ENCODE results near the gene APLNR. TPM values are rescaled to one million over a fixed set of nuclear protein-coding genes. Genes with fewer than 3 reads are reported as not detected.

Gene APLNR
- total and polyA plus RNA-seq, 4 donors, result 0.23 to 27.7 (median 17.8) TPM; not detected in 1

GRCh38 chr11:57216463-57216862 is 20.6 kb downstream of the APLNR start:
- WGBS, 2 donors, result 82 to 85% methylated on average over 4 of the region's 4 CpGs
- H3K27ac ChIP-seq (ENCODE audit: low read depth in 1 of 2, low read length in 2 of 2), result no peak overlapping the region
- intact Hi-C loops (cut with DNase I), result no loop called here
- no peaks in the 10 kb centered on the region for H3K36me3 ChIP-seq (ENCODE audit: control insufficient read depth in 1 of 2, insufficient read depth in 2 of 2, low read length in 1 of 2)
- no peaks in the 10 kb centered on the region for H3K4me1 ChIP-seq (ENCODE audit: control insufficient read depth in 1 of 2, insufficient read depth in 2 of 2, low read length in 2 of 2)
- H3K9me3 ChIP-seq (ENCODE audit: control insufficient read depth, low read length), result no peaks in the 10 kb centered on the region
- DNase-seq (no peak), ATAC-seq (ENCODE audit: low FRiP score) (no peak)
- H3K27me3 ChIP-seq (ENCODE audit: control insufficient read depth in 1 of 2, insufficient read depth in 2 of 2, low read length in 1 of 2), result no peaks in the 10 kb centered on the region
- no peak overlapping the region for H3K4me3 ChIP-seq (ENCODE audit: low read length in 2 of 2)

GRCh38 chr11:57214494-57214893 is 22.6 kb downstream of the APLNR start:
- DNase-seq (no peak), ATAC-seq (ENCODE audit: low FRiP score) (no peak)
- H3K4me1 ChIP-seq (ENCODE audit: control insufficient read depth in 1 of 2, insufficient read depth in 2 of 2, low read length in 2 of 2), result no peaks in the 10 kb centered on the region
- H3K27me3 ChIP-seq (ENCODE audit: control insufficient read depth in 1 of 2, insufficient read depth in 2 of 2, low read length in 1 of 2), result no peaks in the 10 kb centered on the region
- H3K36me3 ChIP-seq (ENCODE audit: control insufficient read depth in 1 of 2, insufficient read depth in 2 of 2, low read length in 1 of 2), result no peaks in the 10 kb centered on the region
- no peak overlapping the region for H3K27ac ChIP-seq (ENCODE audit: low read depth in 1 of 2, low read length in 2 of 2)
- no peak overlapping the region for H3K4me3 ChIP-seq (ENCODE audit: low read length in 2 of 2)
- intact Hi-C loops (cut with DNase I), result no loop called here
- WGBS, 2 donors, result 27 to 31% methylated on average over 3 of the region's 3 CpGs
- no peaks in the 10 kb centered on the region for H3K9me3 ChIP-seq (ENCODE audit: control insufficient read depth, low read length)

- intact Hi-C loops (cut with DNase I), result no loop called here
- WGBS, 2 donors, result 48 to 52% methylated on average over 2 of the region's 2 CpGs
- Histone ChIP-seq H3K27me3 (ENCODE audit: control insufficient read depth in 1 of 2, insufficient read depth in 2 of 2, low read length in 1 of 2) (no peaks in the 10 kb centered on the region), H3K36me3 (ENCODE audit: control insufficient read depth in 1 of 2, insufficient read depth in 2 of 2, low read length in 1 of 2) (no peaks in the 10 kb centered on the region), H3K27ac (ENCODE audit: low read depth in 1 of 2, low read length in 2 of 2) (no peak overlapping the region), H3K9me3 (ENCODE audit: control insufficient read depth, low read length) (no peaks in the 10 kb centered on the region), H3K4me1 (ENCODE audit: control insufficient read depth in 1 of 2, insufficient read depth in 2 of 2, low read length in 2 of 2) (no peaks in the 10 kb centered on the region), H3K4me3 (ENCODE audit: low read length in 2 of 2) (no peak overlapping the region)
- no peak for DNase-seq
- no peak for ATAC-seq (ENCODE audit: low FRiP score)
Measured at GRCh38 chr11:57214098-57214417, 23.0 kb downstream of the APLNR start.

- Histone ChIP-seq H3K36me3 (ENCODE audit: control insufficient read depth in 1 of 2, insufficient read depth in 2 of 2, low read length in 1 of 2) (no peaks in the 10 kb centered on the region), H3K4me3 (ENCODE audit: low read length in 2 of 2) (no peak overlapping the region), H3K9me3 (ENCODE audit: control insufficient read depth, low read length) (no peaks in the 10 kb centered on the region), H3K27me3 (ENCODE audit: control insufficient read depth in 1 of 2, insufficient read depth in 2 of 2, low read length in 1 of 2) (no peaks in the 10 kb centered on the region), H3K27ac (ENCODE audit: low read depth in 1 of 2, low read length in 2 of 2) (no peak overlapping the region), H3K4me1 (ENCODE audit: control insufficient read depth in 1 of 2, insufficient read depth in 2 of 2, low read length in 2 of 2) (no peaks in the 10 kb centered on the region)
- no peak for DNase-seq
- no peak for ATAC-seq (ENCODE audit: low FRiP score)
- 52 to 57% methylated on average over 9 of the region's 9 CpGs for WGBS, 2 donors
- intact Hi-C loops (cut with DNase I), result no loop called here
Measured at GRCh38 chr11:57213342-57214097, 23.5 kb downstream of the APLNR start.

- no peaks in the 10 kb centered on the region for H3K27me3 ChIP-seq (ENCODE audit: control insufficient read depth in 1 of 2, insufficient read depth in 2 of 2, low read length in 1 of 2)
- no peaks in the 10 kb centered on the region for H3K36me3 ChIP-seq (ENCODE audit: control insufficient read depth in 1 of 2, insufficient read depth in 2 of 2, low read length in 1 of 2)
- no peak overlapping the region for H3K4me3 ChIP-seq (ENCODE audit: low read length in 2 of 2)
- DNase-seq, result no peak
- WGBS, 2 donors, result 42 to 45% methylated on average over 7 of the region's 7 CpGs
- H3K27ac ChIP-seq (ENCODE audit: low read depth in 1 of 2, low read length in 2 of 2), result no peak overlapping the region
- no peaks in the 10 kb centered on the region for H3K9me3 ChIP-seq (ENCODE audit: control insufficient read depth, low read length)
- no peaks in the 10 kb centered on the region for H3K4me1 ChIP-seq (ENCODE audit: control insufficient read depth in 1 of 2, insufficient read depth in 2 of 2, low read length in 2 of 2)
- ATAC-seq (ENCODE audit: low FRiP score), result no peak
- intact Hi-C loops (cut with DNase I), result no loop called here
Measured at GRCh38 chr11:57210781-57211180, 26.3 kb downstream of the APLNR start.

- Histone ChIP-seq H3K4me3 (ENCODE audit: low read length in 2 of 2) (no peak overlapping the region), H3K27me3 (ENCODE audit: control insufficient read depth in 1 of 2, insufficient read depth in 2 of 2, low read length in 1 of 2) (no peaks in the 10 kb centered on the region), H3K36me3 (ENCODE audit: control insufficient read depth in 1 of 2, insufficient read depth in 2 of 2, low read length in 1 of 2) (no peaks in the 10 kb centered on the region), H3K9me3 (ENCODE audit: control insufficient read depth, low read length) (no peaks in the 10 kb centered on the region), H3K4me1 (ENCODE audit: control insufficient read depth in 1 of 2, insufficient read depth in 2 of 2, low read length in 2 of 2) (no peaks in the 10 kb centered on the region), H3K27ac (ENCODE audit: low read depth in 1 of 2, low read length in 2 of 2) (no peak overlapping the region)
- ATAC-seq (ENCODE audit: low FRiP score) (no peak), DNase-seq (no peak)
- 73 to 77% methylated on average over 6 of the region's 6 CpGs for WGBS, 2 donors
- intact Hi-C loops (cut with DNase I), result no loop called here
Measured at GRCh38 chr11:57207168-57207567, 29.9 kb downstream of the APLNR start.

GRCh38 chr11:57205041-57205641 is 31.9 kb downstream of the APLNR start:
- WGBS, 2 donors, result 2 to 7% methylated on average over 3 of the region's 3 CpGs
- DNase-seq (no peak), ATAC-seq (ENCODE audit: low FRiP score) (no peak)
- Histone ChIP-seq H3K27ac (ENCODE audit: low read depth in 1 of 2, low read length in 2 of 2) (no peak overlapping the region), H3K4me1 (ENCODE audit: control insufficient read depth in 1 of 2, insufficient read depth in 2 of 2, low read length in 2 of 2) (no peaks in the 10 kb centered on the region), H3K9me3 (ENCODE audit: control insufficient read depth, low read length) (no peaks in the 10 kb centered on the region), H3K36me3 (ENCODE audit: control insufficient read depth in 1 of 2, insufficient read depth in 2 of 2, low read length in 1 of 2) (no peaks in the 10 kb centered on the region), H3K27me3 (ENCODE audit: control insufficient read depth in 1 of 2, insufficient read depth in 2 of 2, low read length in 1 of 2) (no peaks in the 10 kb centered on the region), H3K4me3 (ENCODE audit: low read length in 2 of 2) (no peak overlapping the region)
- intact Hi-C loops (cut with DNase I), result no loop called here

- no peak overlapping the region for H3K4me3 ChIP-seq (ENCODE audit: low read length in 2 of 2)
- no peaks in the 10 kb centered on the region for H3K4me1 ChIP-seq (ENCODE audit: control insufficient read depth in 1 of 2, insufficient read depth in 2 of 2, low read length in 2 of 2)
- DNase-seq, result no peak
- no peak overlapping the region for H3K27ac ChIP-seq (ENCODE audit: low read depth in 1 of 2, low read length in 2 of 2)
- intact Hi-C loops (cut with DNase I), result no loop called here
- H3K36me3 ChIP-seq (ENCODE audit: control insufficient read depth in 1 of 2, insufficient read depth in 2 of 2, low read length in 1 of 2), result no peaks in the 10 kb centered on the region
- H3K27me3 ChIP-seq (ENCODE audit: control insufficient read depth in 1 of 2, insufficient read depth in 2 of 2, low read length in 1 of 2), result no peaks in the 10 kb centered on the region
- 50 to 70% methylated on average over 7 of the region's 7 CpGs for WGBS, 2 donors
- no peak for ATAC-seq (ENCODE audit: low FRiP score)
- no peaks in the 10 kb centered on the region for H3K9me3 ChIP-seq (ENCODE audit: control insufficient read depth, low read length)
Measured at GRCh38 chr11:57203882-57204480, 33.1 kb downstream of the APLNR start.

- DNase-seq, result peak in 1 of 2 donors; percentile 77
- intact Hi-C loops (cut with DNase I), result no loop called here
- ATAC-seq (ENCODE audit: low FRiP score), result peak; percentile 75
- H3K27me3 ChIP-seq (ENCODE audit: control insufficient read depth in 1 of 2, insufficient read depth in 2 of 2, low read length in 1 of 2), result no peaks in the 10 kb centered on the region
- H3K27ac ChIP-seq (ENCODE audit: low read depth in 1 of 2, low read length in 2 of 2), result no peak overlapping the region
- no peaks in the 10 kb centered on the region for H3K36me3 ChIP-seq (ENCODE audit: control insufficient read depth in 1 of 2, insufficient read depth in 2 of 2, low read length in 1 of 2)
- 27 to 41% methylated on average over 3 of the region's 3 CpGs for WGBS, 2 donors
- no peaks in the 10 kb centered on the region for H3K9me3 ChIP-seq (ENCODE audit: control insufficient read depth, low read length)
- no peak overlapping the region for H3K4me3 ChIP-seq (ENCODE audit: low read length in 2 of 2)
- H3K4me1 ChIP-seq (ENCODE audit: control insufficient read depth in 1 of 2, insufficient read depth in 2 of 2, low read length in 2 of 2), result no peaks in the 10 kb centered on the region
Measured at GRCh38 chr11:57203359-57203758, 33.7 kb downstream of the APLNR start.
